GM19351 (cell line): ENCODE results near the gene GLB1L3.
A peak's percentile ranks its signal among the peaks of the same experiment; 100 is the strongest.

ENCODE experiments used
- ATAC-seq: cut with Tn5 transposase; IDR thresholded peaks from one replicate; pipeline ENCODE4 v1.9.1; 2021; ENCODE audit warnings: mild to moderate bottlenecking, moderate library complexity; ENCODE audit not compliant: unreplicated experiment

GLB1L3 gene

GRCh38 chr11:134275534-134276395 lies at the start of gene GLB1L3:
TSS of gene GLB1L3 (plus strand) at chr11:134276379. CDS start at chr11:134276741, 362 bp downstream.
- peak; percentile 83 for ATAC-seq

- no peak for ATAC-seq
Observed at GRCh38 chr11:134226806-134227325, 49.3 kb upstream of the GLB1L3 start.

- peak; percentile 60 for ATAC-seq
Observed at GRCh38 chr11:134228625-134229024, 47.6 kb upstream of the GLB1L3 start.

GRCh38 chr11:134229126-134229790 lies 46.9 kb upstream of the GLB1L3 start:
- ATAC-seq, result no peak

GRCh38 chr11:134230339-134230738 lies 45.8 kb upstream of the GLB1L3 start:
- ATAC-seq, result no peak

- ATAC-seq, result no peak
Observed at GRCh38 chr11:134231958-134232659, 44.1 kb upstream of the GLB1L3 start.

- ATAC-seq, result no peak
Observed at GRCh38 chr11:134233729-134234179, 42.4 kb upstream of the GLB1L3 start.

GRCh38 chr11:134235399-134235798 lies 40.8 kb upstream of the GLB1L3 start:
- ATAC-seq, result no peak

- ATAC-seq, result no peak
Observed at GRCh38 chr11:134236834-134237556, 39.2 kb upstream of the GLB1L3 start.

- ATAC-seq, result no peak
Observed at GRCh38 chr11:134237557-134237922, 38.6 kb upstream of the GLB1L3 start.

GRCh38 chr11:134238956-134239355 lies 37.2 kb upstream of the GLB1L3 start:
- no peak for ATAC-seq

GRCh38 chr11:134240592-134240991 lies 35.6 kb upstream of the GLB1L3 start:
- no peak for ATAC-seq

- no peak for ATAC-seq
Observed at GRCh38 chr11:134242376-134242775, 33.8 kb upstream of the GLB1L3 start.

GRCh38 chr11:134243913-134244312 lies 32.3 kb upstream of the GLB1L3 start:
- ATAC-seq, result no peak

- ATAC-seq, result peak; percentile 94
Observed at GRCh38 chr11:134244593-134244992, 31.6 kb upstream of the GLB1L3 start.

GRCh38 chr11:134245434-134245833 lies 30.7 kb upstream of the GLB1L3 start:
- no peak for ATAC-seq

- no peak for ATAC-seq
Observed at GRCh38 chr11:134246100-134246499, 30.1 kb upstream of the GLB1L3 start.

GRCh38 chr11:134246678-134247077 lies 29.5 kb upstream of the GLB1L3 start:
- ATAC-seq, result no peak

- ATAC-seq, result no peak
Observed at GRCh38 chr11:134248910-134249480, 27.2 kb upstream of the GLB1L3 start.

- ATAC-seq, result no peak
Observed at GRCh38 chr11:134250246-134250645, 25.9 kb upstream of the GLB1L3 start.
